ENCODE measurements around the gene SSX2IP.

SSX2IP gene

GRCh38 chr1:84634536-84635205 is 55.6 kb downstream of the SSX2IP start:
- TF ChIP-seq, protein P1, sequence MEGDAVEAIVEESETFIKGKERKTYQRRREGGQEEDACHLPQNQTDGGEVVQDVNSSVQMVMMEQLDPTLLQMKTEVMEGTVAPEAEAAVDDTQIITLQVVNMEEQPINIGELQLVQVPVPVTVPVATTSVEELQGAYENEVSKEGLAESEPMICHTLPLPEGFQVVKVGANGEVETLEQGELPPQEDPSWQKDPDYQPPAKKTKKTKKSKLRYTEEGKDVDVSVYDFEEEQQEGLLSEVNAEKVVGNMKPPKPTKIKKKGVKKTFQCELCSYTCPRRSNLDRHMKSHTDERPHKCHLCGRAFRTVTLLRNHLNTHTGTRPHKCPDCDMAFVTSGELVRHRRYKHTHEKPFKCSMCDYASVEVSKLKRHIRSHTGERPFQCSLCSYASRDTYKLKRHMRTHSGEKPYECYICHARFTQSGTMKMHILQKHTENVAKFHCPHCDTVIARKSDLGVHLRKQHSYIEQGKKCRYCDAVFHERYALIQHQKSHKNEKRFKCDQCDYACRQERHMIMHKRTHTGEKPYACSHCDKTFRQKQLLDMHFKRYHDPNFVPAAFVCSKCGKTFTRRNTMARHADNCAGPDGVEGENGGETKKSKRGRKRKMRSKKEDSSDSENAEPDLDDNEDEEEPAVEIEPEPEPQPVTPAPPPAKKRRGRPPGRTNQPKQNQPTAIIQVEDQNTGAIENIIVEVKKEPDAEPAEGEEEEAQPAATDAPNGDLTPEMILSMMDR (IDR thresholded peaks at IDR 0.05; ENCODE audit: low read depth, low read length) = no peak
- DNase-seq (ENCODE audit: extremely low read depth, low read depth) = no peak

- DNase-seq (ENCODE audit: extremely low read depth, low read depth) = no peak
These were observed 57.4 kb downstream of the SSX2IP start for GRCh38 chr1:84632673-84633434.

GRCh38 chr1:84632137-84632536 is 58.1 kb downstream of the SSX2IP start:
- no peak for DNase-seq (ENCODE audit: extremely low read depth, low read depth)
- TF ChIP-seq, protein P1 (IDR thresholded peaks at IDR 0.05; ENCODE audit: low read depth, low read length) = no peak

More at GRCh38 chr1:84632673-84633434, 57.4 kb downstream of the SSX2IP start:
- TF ChIP-seq, protein P1 (IDR thresholded peaks at IDR 0.05; ENCODE audit: low read depth, low read length) = no peak

- DNase-seq (ENCODE audit: extremely low read depth, low read depth) = no peak
- TF ChIP-seq, protein P1 (IDR thresholded peaks at IDR 0.05; ENCODE audit: low read depth, low read length) = no peak
These were observed 65.4 kb downstream of the SSX2IP start for GRCh38 chr1:84624876-84625275.

- DNase-seq (ENCODE audit: extremely low read depth, low read depth) = no peak
- TF ChIP-seq, protein P1 (IDR thresholded peaks at IDR 0.05; ENCODE audit: low read depth, low read length) = no peak
These were observed 68.7 kb downstream of the SSX2IP start for GRCh38 chr1:84621553-84621952.

- TF ChIP-seq, protein P1 (IDR thresholded peaks at IDR 0.05; ENCODE audit: low read depth, low read length) = peak; percentile 59
- no peak for DNase-seq (ENCODE audit: extremely low read depth, low read depth)
These were observed 69.4 kb downstream of the SSX2IP start for GRCh38 chr1:84620720-84621313.

Data from AG09319 (cell line).